SHP77 (cell line): ENCODE measurements around the gene UNC5A.

Source experiments
- DNase-seq, 2 experiments: peaks; one replicate each; lab custom pipeline; 2025; lab: John Stamatoyannopoulos, UW

The UNC5A gene

DNA sequence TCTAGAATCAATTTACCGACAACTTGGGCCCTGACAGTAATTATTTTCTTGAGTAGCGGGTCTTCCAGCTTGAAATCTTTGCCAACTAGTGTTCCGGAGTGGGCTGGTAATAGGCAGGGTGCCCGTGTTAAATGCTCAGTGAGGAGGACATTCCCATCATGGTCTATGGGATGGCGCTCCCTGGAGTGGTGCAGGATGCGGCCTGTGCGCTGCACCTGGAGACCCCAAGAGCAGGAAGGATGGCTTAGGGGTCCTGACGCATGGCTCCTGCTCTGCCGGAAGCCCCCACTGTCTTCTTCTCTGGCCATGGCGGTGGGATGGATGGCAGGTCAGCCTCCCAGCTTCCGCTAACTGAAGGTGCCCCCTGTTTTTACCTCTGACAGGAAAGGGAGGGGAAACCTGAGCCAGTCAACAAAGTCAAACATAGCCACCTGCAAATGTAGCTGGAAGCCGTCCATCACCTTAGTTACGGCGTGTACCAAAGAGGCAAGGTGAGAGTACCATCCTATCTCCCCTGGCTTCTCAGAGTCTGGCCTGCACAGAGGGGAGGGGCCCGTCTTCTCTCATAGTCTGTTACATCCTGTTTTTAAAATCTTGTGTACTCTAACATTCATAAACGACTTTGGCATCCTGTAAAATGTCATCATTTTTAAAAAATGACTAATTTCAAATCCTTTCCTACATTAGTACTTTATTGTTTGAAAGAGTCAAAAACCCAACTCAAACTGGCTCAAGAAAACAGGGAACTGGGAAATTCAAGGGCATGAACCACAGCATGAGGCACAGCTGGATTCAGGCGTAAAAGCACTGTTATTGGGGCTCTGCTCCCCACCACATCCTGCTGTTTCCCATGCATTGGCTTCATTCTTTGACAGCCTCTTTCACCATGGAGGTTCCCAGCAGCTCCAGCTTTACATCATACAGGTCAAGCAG lies 28.5 kb upstream of the UNC5A start:
- DNase-seq, result no peak

DNA sequence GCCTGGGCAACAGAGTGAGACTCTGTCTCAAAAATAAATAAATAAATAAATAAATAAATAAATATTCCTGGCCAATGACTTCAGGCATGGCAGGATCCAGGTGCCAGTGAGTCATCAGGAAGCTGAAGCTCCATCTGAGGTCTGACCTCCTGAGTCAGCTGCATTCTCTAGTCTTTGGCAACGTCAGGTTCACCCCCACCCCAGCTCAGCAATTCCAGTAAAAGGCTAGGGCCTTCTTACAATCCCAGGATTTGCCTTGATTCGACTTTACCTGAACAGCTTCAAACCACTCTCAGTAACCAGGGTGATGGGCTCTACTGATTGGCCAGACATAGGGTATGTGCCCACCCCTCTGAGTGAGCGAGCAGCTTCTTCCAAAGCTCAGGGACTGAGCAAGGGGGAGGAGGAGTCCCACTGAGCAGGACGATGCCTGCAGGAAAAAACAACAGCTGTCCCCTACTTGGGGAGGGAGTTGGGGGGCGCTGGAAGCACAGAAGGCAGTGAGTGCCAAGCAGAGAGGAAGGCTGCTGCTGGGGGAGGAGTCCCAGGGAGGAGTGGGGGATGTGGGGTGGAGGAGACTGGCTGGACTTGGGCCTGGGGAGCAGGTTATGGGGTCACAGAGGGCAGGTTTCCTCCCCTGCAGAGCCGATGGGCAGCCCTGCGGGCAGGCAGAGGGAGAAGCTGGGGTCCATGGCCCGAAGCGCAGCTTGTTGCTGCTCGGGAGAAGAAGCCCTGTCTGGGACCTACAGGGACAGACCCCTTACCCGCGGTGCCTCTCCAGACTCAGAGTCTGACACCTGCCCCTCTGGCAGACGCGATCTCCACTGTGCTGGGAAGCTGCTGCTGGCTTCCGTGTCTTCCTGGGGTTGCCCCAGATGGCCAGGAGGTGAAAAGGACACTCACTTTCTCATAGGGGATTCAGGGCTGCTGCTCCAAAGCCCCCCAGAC lies 25.9 kb upstream of the UNC5A start:
- DNase-seq, result peak in 1 of 2 experiments; percentile 9

DNA sequence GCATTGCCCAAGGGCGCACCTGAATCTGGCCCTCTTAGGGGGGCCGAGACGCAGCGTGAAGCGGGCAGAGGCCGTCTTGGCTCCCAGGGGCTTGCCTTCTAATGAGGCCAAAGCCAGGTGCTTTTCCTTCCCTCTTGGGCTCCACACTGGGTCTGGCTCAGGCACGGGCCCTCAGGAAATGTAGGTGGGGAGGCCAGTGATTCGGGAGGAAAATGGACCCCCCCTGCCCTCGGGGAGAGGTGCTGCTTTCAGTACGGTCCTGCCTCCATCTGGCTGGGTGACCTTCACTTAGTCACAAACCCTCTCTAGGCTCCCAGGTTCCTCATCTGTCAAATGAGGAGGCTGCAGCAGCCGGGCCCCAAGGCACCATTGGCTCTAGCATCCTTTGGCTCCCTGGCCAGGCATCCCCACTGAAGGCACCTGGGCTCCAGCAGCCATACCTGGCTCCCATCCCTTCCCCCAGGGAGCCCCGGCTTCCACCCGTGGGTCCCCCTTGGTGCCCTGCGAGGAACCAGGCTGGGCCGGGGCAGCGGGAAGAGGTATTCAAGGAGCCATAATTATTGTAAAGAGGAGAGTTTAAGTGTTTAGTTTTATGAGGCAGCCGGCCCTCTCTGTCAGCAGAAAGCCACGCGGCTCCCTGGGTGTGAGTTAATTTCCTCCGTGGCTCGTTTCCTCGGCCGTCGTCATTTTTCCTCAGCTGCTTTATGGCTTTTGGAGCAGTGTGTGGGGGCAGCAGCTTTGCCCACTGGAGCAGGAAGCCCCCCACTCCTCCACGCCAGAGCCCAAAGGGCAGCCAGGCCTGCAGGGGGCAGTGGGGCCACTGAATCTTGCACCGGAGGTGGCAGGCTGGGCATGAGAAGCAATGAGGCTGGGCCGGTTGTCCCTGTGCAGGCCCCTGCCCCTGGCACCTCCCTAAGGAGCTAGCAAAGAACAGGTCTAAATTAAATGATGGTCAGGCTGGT lies 24.9 kb upstream of the UNC5A start:
- DNase-seq, result no peak

- no peak for DNase-seq
Observed at GRCh38 chr5:176787676-176788075, 22.7 kb upstream of the UNC5A start.

DNA sequence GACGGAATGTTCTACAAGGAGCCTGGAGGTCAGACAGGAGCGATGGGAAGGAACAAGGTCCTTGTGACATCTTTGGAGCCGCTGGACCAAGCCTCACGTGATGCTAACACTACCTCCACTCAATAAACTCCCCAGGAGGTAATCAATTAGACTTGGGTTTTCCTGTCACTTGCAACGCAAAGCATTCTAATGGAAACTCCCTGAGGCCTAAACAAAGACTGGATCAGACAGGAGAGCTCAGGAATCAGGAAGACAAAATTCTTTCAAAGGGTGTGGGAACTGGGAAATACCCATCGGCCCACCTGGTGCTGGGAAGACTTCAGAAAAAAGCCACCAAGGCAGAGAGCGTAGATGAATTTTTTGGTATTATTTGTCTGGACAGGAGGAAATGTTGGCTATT lies 22.3 kb upstream of the UNC5A start:
- DNase-seq, result no peak

- no peak for DNase-seq
Observed at GRCh38 chr5:176788941-176789872, 21.2 kb upstream of the UNC5A start.

- DNase-seq, result no peak
Observed at GRCh38 chr5:176789873-176790615, 20.3 kb upstream of the UNC5A start.

GRCh38 chr5:176790941-176791340 lies 19.4 kb upstream of the UNC5A start:
- DNase-seq, result no peak

DNA sequence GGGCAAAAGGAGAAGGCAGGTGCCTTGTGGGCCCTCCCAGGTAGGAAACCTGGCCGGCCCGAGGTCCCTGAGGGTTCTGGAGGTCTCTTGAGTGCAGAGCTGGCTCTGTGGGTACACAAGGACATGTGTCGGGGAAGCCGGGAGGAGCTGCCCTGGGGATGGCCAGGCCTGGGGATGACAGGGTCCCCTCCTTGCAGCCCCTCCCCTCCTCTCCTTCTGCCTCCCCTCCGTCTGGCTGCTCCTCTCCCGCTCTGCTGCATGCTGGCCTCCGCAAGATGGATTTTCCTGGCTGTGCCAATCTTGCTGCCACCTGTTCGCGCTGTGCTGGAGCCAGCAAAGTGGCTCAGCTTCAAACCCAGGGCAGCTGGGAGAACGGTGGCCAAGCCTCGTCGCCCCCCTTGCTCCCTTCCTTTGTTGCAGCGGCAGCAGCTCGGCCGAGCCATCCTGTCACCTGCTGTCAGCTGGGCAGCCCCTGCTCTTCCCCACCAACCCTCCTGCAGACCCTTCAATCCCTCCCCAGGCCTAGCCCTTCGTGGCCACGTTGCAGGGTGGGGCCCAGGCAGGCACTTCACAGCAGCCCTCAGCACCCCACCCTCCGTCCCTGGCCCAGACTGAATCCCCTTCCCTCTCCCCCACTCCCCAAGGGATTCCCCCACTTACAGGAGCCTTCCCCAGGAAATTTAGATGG lies 17.6 kb upstream of the UNC5A start:
- no peak for DNase-seq

DNA sequence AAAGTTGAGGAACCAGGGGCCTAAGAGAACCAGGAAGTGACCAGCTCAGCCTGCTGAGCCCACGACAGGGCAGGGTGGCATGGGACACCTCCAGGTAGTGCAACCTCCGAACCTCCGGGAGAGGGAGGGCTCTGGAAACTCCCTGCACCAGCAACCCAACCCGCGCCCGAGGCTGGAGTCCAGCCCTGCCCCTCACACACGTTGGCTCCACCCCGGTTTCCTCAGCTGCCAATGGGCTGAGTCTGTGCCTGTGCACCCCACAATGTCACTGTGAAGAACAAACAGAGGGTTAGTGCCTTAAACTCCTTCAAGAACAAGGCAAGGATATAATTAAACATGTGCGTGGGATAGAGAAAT lies 17.0 kb upstream of the UNC5A start:
- no peak for DNase-seq

GRCh38 chr5:176793736-176794135 lies 16.6 kb upstream of the UNC5A start:
- no peak for DNase-seq

DNA sequence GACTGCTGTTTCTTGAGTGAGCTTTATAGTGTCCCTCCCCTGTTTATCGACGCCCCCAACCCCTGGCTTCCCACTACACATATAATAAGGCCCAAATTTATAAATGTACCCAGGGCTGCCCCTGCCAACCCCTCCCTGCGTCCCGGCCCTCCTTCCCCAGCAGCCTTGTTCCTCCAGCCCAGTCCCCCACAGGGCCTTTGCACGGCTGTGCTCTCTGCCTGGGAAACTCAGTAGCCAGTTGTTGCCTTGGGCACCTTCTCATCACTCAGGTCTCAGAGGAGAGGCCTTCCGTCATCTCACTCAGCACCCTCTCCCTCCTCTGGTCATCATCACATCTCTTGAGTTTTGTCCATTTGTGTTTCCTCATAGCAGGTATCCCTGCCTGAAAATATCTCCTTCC lies 15.8 kb upstream of the UNC5A start:
- no peak for DNase-seq

DNA sequence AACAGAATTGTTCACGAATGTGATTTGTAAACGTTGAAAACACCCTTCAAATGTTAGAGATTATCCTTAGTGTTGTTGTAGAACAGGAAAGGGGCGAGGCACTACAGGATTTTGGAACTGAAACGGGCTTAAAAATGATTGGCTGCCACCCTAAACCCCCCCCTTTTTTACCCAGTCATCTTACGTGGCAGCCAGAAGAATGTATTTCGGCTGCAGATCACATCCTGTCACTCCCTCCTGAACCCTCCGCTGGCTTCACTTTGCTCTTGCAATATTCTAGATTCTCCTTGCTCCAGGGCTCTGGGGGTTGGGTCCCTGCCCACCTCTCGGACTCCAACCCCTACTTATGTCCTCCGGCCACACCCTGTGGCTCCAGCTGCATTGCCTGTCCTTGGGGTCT lies 13.9 kb upstream of the UNC5A start:
- DNase-seq, result no peak

GRCh38 chr5:176796970-176797369 lies 13.4 kb upstream of the UNC5A start:
- DNase-seq, result no peak

- DNase-seq, result no peak
Observed at GRCh38 chr5:176797456-176798050, 12.8 kb upstream of the UNC5A start.

GRCh38 chr5:176798086-176798876 lies 12.1 kb upstream of the UNC5A start:
- DNase-seq, result no peak

DNA sequence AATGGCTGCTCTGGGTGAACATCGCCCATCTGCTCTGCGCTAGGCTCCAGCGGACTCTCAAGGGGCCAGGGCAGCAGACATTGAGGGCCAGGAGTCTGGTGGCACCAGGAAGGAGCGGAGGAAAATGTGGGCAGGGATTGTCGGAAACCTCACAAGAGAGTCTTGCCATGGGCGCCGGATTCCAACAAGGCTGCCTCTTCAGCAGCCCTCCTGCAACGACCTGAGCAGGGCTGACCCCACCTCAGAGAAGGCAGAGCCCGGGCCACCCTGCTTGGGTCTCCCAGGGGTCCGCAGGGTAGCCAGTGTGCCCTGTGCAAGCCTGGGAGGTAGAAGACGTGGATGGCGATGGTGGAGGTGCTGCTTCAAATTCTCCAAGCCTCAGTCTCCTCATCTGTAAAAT lies 11.4 kb upstream of the UNC5A start:
- DNase-seq, result no peak

- DNase-seq, result no peak
Observed at GRCh38 chr5:176799488-176799887, 10.9 kb upstream of the UNC5A start.
